ENCODE measurements around the gene PSTPIP2. TPM values are rescaled to one million over a fixed set of nuclear protein-coding genes. Genes with fewer than 3 reads are reported as not detected.
"Not testable (repeated sequence)": the region's sequence is repeated elsewhere in the genome, so short reads cannot be mapped to it uniquely, and the experiment has no call there.

Gene PSTPIP2
- total and polyA plus RNA-seq, 4 donors, result 4.0 to 14.7 (median 8.6) TPM

GRCh38 chr18:46050268-46050667, 21.8 kb downstream of the PSTPIP2 start:
- Histone ChIP-seq H3K4me3 (ENCODE audit: low read depth in 1 of 3, low read length in 3 of 3) (no peak overlapping the region), H3K27ac (ENCODE audit: low read depth in 1 of 2, low read length in 2 of 2) (no peak overlapping the region), H3K36me3 (ENCODE audit: control insufficient read depth in 4 of 4, insufficient read depth in 3 of 4, low read depth in 1 of 4, low read length in 3 of 4) (no peaks in the 10 kb centered on the region), H3K9me3 (ENCODE audit: control insufficient read depth in 4 of 4, low read length in 3 of 4) (no peaks in the 10 kb centered on the region), H3K27me3 (ENCODE audit: control insufficient read depth in 4 of 4, insufficient read depth in 4 of 4, low read length in 3 of 4) (no peaks in the 10 kb centered on the region), H3K4me1 (ENCODE audit: control insufficient read depth in 4 of 4, insufficient read depth in 4 of 4, low read length in 3 of 4) (peaks cover 2 to 31% (median 14%) of the 10 kb centered on the region in 4 donors), H3K9ac (ENCODE audit: low read depth in 1 of 2, low read length in 2 of 2) (no peak overlapping the region)
- 98% methylated on average over 5 of the region's 5 CpGs for whole genome bisulfite sequencing
- no peak for DNase-seq (ENCODE audit: low spot score)
- no peak for TF ChIP-seq FOXA2 (IDR thresholded peaks at IDR 0.05)

- H3K4me3 ChIP-seq (ENCODE audit: low read depth in 1 of 3, low read length in 3 of 3), result no peak overlapping the region
- no peaks in the 10 kb centered on the region for H3K36me3 ChIP-seq (ENCODE audit: control insufficient read depth in 4 of 4, insufficient read depth in 3 of 4, low read depth in 1 of 4, low read length in 3 of 4)
- TF ChIP-seq HNF4A (conservative IDR thresholded peaks at IDR 0.05) (no peak), RXRA (IDR thresholded peaks at IDR 0.05) (no peak), JUND (IDR thresholded peaks at IDR 0.05) (no peak), NR2F2 (IDR thresholded peaks at IDR 0.05) (no peak), MAX (IDR thresholded peaks at IDR 0.05) (no peak), GABPA (IDR thresholded peaks at IDR 0.05 in 1 of 2, conservative IDR thresholded peaks at IDR 0.05 in 1 of 2) (no peak), CTCF (IDR thresholded peaks at IDR 0.05; ENCODE audit: low read depth, low read length, missing input control) (no peak), SP1 (IDR thresholded peaks at IDR 0.05) (no peak), ZBTB33 (IDR thresholded peaks at IDR 0.05) (no peak), RAD21 (IDR thresholded peaks at IDR 0.05) (no peak), TAF1 (conservative IDR thresholded peaks at IDR 0.05) (no peak), FOXA1 (IDR thresholded peaks at IDR 0.05) (no peak), HNF4G (IDR thresholded peaks at IDR 0.05) (no peak), REST (IDR thresholded peaks at IDR 0.05) (no peak), EGR1 (IDR thresholded peaks at IDR 0.05; ENCODE audit: low read depth in 2 of 2) (no peak), ATF3 (IDR thresholded peaks at IDR 0.05) (no peak), FOXA2 (IDR thresholded peaks at IDR 0.05) (no peak), YY1 (IDR thresholded peaks at IDR 0.05) (no peak)
- 92% methylated on average over 1 of the region's 1 CpG for WGBS
- no peak for DNase-seq (ENCODE audit: low spot score)
- H3K9me3 ChIP-seq (ENCODE audit: control insufficient read depth in 4 of 4, low read length in 3 of 4), result no peaks in the 10 kb centered on the region
- H3K4me1 ChIP-seq (ENCODE audit: control insufficient read depth in 4 of 4, insufficient read depth in 4 of 4, low read length in 3 of 4), result peaks cover 2 to 25% (median 14%) of the 10 kb centered on the region in 4 donors
- no peak overlapping the region for H3K27ac ChIP-seq (ENCODE audit: low read depth in 1 of 2, low read length in 2 of 2)
- H3K27me3 ChIP-seq (ENCODE audit: control insufficient read depth in 4 of 4, insufficient read depth in 4 of 4, low read length in 3 of 4), result no peaks in the 10 kb centered on the region
- no peak overlapping the region for H3K9ac ChIP-seq (ENCODE audit: low read depth in 1 of 2, low read length in 2 of 2)
Measured at GRCh38 chr18:46048641-46049040, 23.4 kb downstream of the PSTPIP2 start.

- H3K4me3 ChIP-seq (ENCODE audit: low read depth in 1 of 3, low read length in 3 of 3); H3K27me3 ChIP-seq (ENCODE audit: control insufficient read depth in 4 of 4, insufficient read depth in 4 of 4, low read length in 3 of 4); H3K27ac ChIP-seq (ENCODE audit: low read depth in 1 of 2, low read length in 2 of 2); H3K36me3 ChIP-seq (ENCODE audit: control insufficient read depth in 4 of 4, insufficient read depth in 3 of 4, low read depth in 1 of 4, low read length in 3 of 4); H3K9me3 ChIP-seq (ENCODE audit: control insufficient read depth in 4 of 4, low read length in 3 of 4); H3K9ac ChIP-seq (ENCODE audit: low read depth in 1 of 2, low read length in 2 of 2); DNase-seq (ENCODE audit: low spot score): not testable (repeated sequence)
- H3K4me1 ChIP-seq (ENCODE audit: control insufficient read depth in 4 of 4, insufficient read depth in 4 of 4, low read length in 3 of 4), result peaks cover 2 to 14% (median 8%) of the 10 kb centered on the region in 4 donors
- WGBS, result 96% methylated on average over 13 of the region's 13 CpGs
Measured at GRCh38 chr18:46047369-46047768, 24.7 kb downstream of the PSTPIP2 start.
